H1 (cell line): ENCODE measurements around the gene MRPL36. TPM values are rescaled to one million over a fixed set of nuclear protein-coding genes. Genes with fewer than 3 reads are reported as not detected.

Experiments used
- KDM5A ChIP-seq: fragments of 200-600 bp; IDR thresholded peaks from 2 replicates; pipeline ENCODE4 v1.7.1; 2012; ENCODE audit warnings: mild to moderate bottlenecking, low read length, inconsistent platforms, mixed read lengths
- YY1 ChIP-seq: IDR thresholded peaks from 2 replicates; pipeline ENCODE4 v1.6.1; 2011; ENCODE audit warnings: low read depth, mild to moderate bottlenecking, low read length
- polyA plus RNA-seq, 7 experiments: library from polyadenylated mRNA; depleted of rRNA in 3 of 7; stranded (reverse) in 5 of 7; unstranded in 2 of 7; fragments of >200 nt in 5 of 7; fragments of 200-250 nt in 2 of 7; gene quantifications; 1 replicate in 5 of 7; 2 replicates in 1 of 7; 4 replicates in 1 of 7; pipeline versions ENCODE4 v1.2.1 to v1.2.3, GENCODE V29; 2011 to 2013; ENCODE audit warnings: missing spikeins in 2 of 7, mixed read lengths in 2 of 7
- total RNA-seq: library from RNA; stranded (reverse); fragmentation: NEBNext Ultra II Directional; extraction: Animal tissue kit (Norgen Biotek cat#: 25700); gene quantifications from 2 replicates; pipeline ENCODE4 v1.2.1, GENCODE V29; 2021

MRPL36 gene
- total and polyA plus RNA-seq, 2 of the 8 experiments (the other 6 are each of a cell fraction or from before 2014, with no cell fraction given): 56.3 to 81.5 TPM

- TF ChIP-seq KDM5A (no peak), YY1 (no peak)
These were observed 7.3 kb upstream of the MRPL36 start (continued) for GRCh38 chr5:1806974-1807373.
